HTERT RPE-1 (cell line): Measurements from ENCODE around the gene PRAMEF5.
"Not testable (repeated sequence)": the region's sequence is repeated elsewhere in the genome, so short reads cannot be mapped to it uniquely, and the experiment has no call there.

Experiments
- in situ Hi-C: fragments of 300-500 bp; cut with MboI; formaldehyde crosslinking; loops from 4 replicates; pipeline ENCODE4 v1.14.3; 2020; ENCODE audit warnings: low sequenced_read_pairs

Gene PRAMEF5

DNA sequence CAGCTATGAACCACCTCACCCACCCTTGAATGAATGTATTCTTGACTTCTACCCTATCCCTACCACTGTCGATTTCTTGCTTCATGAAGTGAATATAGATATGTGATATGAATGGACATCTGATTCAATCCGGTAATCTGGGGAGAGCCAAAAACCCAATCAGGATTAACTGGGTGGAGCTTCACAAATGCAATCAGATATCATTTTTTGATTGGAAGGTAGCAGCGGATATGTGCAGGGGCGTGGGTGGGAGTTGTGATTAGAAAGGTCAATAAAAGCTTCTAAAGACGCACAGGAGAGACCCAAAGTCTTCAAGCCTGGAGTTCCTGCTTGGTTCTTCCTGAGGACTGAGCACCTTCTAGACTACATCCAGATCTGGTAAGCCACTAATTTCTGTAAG lies at the start of gene PRAMEF5:
TSS of gene PRAMEF5 (plus strand) at position 301 of the 400 bp plus-strand sequence. CDS start 5,071 bp downstream, outside the sequence.
- in situ Hi-C loops, result not testable (repeated sequence)

DNA sequence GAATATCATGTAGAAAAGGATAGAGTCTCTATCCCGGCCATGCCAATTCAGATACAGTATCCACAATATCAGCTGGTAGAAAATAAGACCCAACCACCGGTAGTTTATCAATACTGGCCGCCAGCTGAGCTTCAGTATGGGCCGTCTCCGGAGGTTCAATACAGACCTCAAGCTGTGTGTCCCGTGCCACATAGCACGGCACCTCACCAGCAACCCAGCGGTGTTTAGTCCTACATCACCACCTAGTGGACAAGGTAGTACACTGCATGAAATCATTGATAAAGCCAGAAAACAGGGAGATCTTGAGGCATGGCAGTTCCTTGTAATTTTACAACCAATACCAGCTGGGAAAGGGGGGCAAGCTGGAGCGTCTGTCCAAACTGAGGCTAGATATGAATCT lies 45.3 kb upstream of the PRAMEF5 start:
- in situ Hi-C loops, result not testable (repeated sequence)

DNA sequence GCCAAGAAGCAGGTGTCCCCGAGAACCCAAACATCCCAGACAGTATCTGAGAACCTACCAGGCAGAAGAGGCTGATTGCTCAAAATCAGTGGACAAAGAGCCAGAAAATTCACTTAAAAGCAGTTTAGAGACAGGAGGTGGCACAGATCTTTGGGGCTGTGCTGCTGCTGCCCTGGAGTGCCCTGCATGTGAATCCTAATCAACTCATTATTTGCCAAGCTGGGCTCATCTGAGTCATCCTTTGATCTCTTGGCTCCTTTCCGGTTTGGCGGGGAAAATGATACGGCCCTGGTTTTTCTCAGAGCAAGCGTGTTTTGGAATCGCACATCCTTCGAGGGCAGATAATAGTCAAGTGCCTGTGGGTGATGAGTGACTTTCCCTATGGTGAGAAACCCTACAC lies 37.4 kb upstream of the PRAMEF5 start:
- in situ Hi-C loops, result not testable (repeated sequence)

DNA sequence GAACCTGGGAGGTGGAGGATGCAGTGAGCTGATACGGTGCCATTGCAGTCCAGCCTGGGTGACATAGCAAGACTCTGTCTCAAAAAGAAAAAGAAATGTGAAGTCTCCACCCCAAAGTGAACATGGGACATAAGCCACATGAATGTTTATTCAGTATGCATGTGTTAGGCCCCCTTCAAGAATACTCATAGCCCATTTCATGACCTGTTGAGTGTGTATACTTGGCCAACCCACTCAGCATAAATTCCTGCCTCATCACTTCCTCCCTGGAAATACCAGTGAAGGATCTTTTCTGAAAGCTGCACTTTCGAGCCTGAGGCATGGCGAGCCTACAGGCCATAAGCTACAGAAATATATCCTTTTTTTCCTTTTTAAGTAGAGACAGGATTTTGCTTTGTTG lies 34.8 kb upstream of the PRAMEF5 start:
- in situ Hi-C loops, result not testable (repeated sequence)

DNA sequence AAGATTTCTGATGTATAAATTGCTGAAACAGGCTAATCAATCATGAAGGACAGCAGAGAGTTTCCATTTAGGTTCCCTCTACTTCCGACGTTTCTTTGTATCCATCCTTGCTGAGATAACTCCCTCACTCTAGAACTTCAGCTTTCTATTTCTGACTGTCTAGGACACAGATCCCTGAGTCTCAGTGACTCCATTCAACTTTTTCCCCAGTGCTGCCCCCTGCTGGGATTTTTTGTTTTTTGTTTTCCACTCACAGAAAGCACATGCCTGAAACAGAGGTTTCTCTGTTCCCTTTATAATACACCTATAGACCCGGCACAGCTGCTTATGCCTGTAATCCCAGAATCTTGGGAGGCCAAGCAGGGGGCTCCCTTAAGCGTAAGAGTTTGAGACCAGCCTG lies 31.2 kb upstream of the PRAMEF5 start:
- in situ Hi-C loops, result not testable (repeated sequence)

DNA sequence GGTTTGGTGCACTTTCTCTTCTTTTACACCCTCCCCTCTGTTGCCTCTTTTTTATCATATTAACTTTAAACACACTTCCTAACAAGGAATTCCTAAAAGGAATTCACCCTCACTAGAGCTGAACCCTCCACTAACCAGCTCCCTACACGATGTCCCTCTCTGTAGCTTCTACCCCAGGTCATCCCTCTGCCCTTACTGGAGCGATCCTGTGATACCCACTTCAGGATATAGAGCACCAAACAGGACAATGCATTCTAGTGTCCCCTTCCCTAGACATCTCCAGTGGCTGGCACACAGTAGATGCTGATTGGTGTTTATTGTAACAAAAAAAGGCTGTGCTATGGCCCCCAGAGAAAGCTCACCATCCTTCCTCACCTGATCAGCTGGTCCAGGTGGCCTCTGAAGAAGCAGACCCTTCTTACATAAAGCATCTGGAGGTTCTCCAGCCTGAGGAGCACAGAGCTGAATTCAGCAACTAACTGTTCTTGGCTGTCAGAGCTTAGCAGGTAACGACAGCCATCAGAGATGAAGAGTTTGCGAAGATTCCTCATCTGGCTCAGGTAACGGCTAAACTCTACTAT lies 29.4 kb upstream of the PRAMEF5 start:
- in situ Hi-C loops, result no loop called here

DNA sequence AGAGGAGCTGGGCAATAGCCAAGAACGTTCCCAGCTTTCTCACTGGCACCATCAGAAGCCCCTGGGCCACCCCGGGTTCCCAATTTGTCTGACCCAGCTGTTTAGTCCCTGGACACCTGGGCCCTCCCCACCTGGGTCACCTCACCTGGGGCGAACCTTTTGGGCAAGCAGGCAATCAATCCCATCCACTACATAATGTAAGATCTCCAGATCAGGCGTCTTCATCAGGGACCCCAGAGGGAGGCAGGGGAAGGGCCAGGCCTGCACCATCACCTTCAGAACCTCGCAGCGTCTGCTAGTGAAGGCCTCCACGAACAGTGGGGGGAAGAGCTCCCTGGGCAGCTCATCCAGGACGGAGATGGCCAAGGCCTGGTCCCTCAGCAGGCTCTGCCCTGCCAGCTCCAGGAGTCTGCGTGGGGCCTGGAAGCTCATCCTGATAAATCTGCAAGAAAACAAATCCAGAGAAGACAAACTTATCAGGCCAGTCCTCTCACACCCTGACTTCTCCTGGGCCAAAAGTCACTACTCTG lies 28.3 kb upstream of the PRAMEF5 start, which contains the start of gene PRAMEF18:
TSS of gene PRAMEF18 (minus strand) at position 480 of the 530 bp plus-strand sequence. CDS start at position 432, 48 bp downstream.
- in situ Hi-C loops, result not testable (repeated sequence)

DNA sequence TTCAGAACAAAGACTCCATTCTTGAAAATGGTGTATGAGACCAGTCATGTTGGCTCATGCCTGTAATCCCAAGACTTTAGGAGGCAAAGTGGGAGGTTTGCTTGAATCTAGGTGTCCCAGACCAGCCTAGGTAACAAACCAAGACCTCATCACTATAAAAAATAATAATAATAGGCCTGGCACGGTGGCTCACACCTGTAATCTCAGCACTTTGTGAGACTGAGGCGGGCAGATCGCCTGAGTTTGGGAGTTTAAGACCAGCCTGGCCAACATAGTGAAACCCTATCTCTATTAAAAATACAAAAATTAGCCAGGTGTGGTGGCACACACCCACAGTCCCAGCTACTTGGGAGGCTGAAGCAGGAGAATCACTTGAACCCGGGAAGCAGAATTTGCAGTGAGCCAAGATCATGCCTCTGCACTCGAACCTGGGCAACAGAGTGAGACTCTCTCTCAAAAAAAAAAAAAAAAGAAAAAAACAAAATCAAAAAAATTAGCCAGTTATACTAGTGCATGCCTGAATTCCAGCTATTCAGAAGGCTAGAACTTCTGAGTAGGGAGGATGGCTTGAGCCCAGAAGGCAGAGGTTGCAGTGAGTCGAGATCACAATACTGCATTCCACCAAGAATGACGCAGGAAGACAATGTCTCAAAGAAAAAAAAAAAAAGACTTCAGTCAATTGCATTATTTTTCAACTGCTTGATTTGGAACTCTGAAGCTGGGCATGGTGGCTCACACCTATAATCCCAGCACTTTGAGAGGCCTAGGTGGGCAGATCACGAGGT lies 26.5 kb upstream of the PRAMEF5 start:
- in situ Hi-C loops, result not testable (repeated sequence)

DNA sequence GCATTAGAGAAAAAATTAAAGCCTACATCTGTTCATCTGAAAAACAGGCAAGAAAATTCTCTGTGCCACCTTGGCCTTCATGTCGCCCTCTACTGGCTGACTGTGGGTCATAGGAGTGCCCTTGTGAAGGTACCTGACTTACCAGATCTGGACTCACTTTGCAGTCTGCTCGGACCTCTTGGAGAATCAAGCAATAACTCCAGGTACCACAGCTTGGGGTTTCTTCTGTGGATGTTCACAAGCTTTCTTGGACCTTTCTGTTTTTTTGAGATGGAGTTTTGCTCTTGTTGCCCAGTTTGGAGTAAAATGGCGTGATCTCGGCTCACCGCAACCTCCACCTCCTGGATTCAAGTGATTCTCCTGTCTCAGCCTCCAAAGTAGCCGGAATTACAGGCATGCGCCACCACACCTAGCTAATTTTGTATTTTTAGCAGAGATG lies 25.6 kb upstream of the PRAMEF5 start:
- in situ Hi-C loops, result no loop called here

DNA sequence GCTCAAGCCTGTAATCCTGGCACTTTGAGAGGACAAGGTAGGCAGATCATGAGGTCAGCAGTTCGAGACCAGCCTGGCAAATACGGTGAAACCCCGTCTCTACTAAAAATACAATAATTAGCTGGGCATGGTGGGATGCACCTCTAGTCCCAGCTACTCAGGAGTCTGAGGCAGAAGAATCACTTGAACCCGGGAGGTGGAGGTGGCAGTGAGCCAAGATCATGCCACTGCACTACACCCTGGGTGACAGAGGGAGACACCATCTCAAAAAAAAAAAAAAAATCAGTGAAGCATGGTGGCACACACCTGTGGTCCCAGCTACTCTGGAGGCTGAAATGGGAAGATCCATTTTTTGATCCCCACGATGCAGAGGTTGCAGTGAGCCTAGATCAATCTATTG lies 23.9 kb upstream of the PRAMEF5 start:
- in situ Hi-C loops, result not testable (repeated sequence)

DNA sequence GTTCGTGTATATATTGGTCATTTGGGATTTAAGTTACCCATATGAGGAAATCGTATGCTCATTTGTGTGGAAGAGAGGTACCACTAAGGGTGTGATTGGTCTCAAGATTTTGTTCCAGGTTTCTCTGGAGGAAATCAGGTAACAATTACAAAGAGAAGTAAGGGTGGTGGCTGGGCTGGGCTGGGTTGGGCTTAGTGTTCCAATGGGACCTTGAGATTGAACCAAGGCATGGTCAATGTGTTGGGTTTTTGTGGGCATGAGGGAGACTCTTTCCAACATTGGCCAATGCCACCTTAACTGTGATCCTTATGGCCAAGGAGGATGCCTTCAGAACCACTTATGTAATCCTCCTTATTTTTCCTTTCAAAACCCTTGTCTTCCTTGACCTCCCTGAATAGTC lies 23.4 kb upstream of the PRAMEF5 start:
- in situ Hi-C loops, result not testable (repeated sequence)

DNA sequence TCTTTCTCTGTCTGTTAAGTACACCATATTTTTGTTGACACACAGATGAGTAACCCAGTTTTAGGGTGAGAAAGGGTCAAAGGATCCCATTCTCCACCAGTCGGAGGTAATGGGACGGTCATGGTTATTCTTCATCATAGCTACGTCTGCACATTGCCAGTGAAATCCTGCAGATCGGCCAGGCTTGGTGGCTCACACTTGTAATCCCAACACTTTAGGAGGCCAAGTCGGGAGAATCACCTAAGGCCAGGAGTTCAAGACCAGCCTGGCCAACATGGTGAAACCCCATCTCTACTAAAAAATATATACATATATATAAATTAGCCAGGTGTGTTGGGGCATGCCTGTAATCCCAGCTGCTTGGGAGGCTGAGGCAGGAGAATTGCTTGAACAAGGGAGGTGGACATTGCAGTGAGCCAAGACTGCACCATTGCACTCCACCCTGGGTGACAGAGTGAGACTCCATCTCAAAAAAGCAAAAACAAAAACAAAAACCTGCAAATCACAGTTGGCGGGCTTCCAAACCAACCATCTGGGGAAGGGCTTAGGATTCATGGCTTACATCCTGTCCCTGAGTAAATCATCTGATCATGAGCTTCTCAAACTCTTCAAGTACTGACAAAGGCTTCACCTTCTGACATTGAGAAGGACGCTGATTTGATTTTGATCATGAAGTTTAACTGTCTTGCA lies 22.8 kb upstream of the PRAMEF5 start:
- in situ Hi-C loops, result not testable (repeated sequence)

DNA sequence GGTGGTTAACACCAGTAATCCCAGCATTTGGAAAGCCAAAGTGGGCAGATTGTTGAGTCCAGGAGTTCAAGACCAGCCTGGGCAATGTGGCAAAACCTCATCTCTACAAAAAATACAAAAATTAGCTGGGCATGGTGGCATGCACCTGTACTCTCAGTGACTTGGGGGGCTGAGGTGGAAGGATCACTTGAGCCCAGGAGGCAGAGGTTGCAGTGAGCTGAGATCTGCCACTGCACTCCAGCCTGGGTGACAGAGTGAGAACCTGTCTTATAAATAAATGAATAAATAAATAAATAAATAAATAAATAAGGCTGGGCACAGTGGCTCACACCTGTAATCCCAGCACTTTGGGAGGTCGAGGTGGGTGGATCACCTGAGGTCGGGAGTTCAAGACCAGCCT lies 21.9 kb upstream of the PRAMEF5 start:
- in situ Hi-C loops, result not testable (repeated sequence)

DNA sequence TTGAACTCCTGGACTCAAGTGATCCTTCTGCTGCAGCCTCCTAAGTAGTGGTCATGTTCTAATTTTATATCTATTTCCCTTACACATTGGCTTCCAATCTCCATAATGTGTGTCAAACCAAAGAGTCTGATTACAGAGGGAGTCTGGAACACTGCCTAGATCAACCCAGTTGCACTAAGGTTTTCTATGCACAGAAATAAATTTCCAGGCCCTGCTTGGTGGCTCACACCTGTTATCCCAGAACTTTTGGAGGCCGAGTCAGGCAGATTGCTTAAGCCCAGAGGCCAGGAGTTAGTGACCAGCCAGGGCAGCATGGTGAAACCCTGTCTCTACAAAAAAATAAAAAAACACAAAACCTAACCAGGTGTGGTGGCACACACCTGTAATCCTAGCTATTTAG lies 19.9 kb upstream of the PRAMEF5 start:
- in situ Hi-C loops, result not testable (repeated sequence)

DNA sequence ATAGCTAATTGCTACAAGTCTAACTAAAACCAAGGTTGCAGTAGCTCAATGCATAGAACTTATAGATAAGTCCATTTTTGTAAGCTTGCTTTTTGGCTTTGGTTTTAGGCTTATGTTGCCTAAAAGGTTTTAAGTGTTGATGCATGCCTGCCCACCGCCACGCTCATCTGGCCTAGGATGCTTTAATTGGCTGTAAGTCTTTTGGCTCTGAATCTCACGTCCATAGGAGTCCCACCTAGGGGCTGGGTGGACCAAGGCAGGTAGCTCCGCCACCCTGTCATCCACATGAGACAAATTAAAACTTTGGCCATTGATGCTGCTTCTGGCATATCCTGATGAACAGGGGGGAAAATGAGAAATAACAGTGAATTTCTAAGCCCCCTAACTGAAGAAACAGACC lies 16.4 kb upstream of the PRAMEF5 start:
- in situ Hi-C loops, result not testable (repeated sequence)

DNA sequence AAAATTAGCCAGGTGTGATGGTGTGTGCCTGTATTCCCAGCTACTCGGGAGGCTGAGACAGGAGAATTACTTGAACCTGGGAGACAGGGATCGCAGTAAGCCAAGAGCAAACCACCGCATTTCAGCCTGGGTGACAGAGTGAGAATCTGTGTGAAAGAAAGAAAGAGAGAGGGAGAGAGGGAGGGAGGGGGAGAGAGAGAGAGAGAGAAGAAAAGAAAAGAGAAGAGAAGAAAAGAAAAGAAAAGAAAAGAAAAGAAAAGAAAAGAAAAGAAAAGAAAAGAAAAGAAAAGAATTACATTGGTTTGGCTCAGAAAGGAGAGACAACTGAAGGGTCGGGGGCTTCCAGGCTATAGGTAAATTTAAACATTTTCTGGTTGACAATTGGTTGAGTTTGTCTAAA lies 14.4 kb upstream of the PRAMEF5 start:
- in situ Hi-C loops, result not testable (repeated sequence)

DNA sequence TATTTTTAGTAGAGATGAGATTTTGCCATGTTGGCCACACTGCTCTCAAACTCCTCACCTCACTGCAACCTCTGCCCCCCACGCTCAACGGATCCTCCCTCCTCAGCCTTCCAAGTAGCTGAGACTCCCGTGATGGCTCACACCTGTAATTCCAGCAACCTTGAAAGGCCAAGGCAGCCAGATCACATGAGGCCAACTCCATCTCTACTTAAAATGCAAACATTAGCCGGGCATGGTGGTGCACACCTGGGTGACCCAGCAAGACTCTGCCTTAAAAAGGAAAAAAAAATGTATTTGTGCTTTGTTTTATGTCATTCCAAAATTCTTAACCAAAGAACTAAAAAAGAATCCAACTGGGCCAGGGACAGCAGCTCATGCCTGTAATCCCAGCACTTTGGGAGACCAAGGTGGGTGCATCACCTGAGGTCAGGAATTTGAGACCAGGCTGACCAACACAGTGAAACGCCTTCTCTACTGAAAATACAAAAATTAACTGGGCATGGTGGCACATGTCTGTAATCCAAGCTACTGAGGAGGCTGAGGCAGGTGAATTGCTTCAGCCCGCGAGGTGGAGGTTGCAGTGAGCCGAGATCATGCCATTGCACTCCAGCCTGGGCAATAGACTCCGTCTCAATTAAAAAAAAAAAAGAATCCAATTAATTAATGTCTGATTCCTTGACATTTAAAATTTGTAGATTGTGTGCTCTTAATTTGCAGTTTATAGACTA lies 10.3 kb upstream of the PRAMEF5 start:
- in situ Hi-C loops, result not testable (repeated sequence)

DNA sequence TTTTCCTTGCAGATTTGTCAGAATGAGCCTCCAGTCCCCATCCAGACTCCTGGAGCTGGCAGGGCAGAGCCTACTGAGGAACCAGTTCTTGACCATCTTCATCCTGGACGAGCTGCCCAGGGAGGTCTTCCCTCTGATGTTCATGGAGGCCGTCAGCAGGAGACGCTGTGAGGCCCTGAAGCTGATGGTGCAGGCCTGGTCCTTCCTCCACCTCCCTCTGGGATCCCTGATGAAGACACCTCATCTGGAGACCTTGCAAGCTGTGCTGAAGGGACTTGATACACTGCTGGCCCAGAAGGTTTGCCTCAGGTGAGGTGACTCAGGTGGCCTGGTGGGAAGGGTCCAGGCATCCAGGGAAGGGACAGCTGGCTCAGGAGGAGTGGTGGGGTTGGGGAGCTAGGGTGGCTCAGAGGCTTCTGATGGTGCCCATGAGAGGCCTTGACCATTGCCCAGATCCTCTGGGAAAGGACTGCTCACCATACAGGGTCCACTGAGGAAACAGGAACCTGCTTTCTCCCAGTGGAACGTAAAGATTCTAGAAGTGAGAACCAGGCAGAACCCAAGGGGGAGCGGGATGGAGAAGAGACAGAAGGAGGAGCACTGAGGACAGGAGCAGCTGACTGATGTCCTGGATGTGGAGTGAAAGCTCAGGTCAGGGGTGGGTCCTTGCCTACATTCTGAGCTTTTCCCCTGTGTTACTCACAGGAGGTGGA lies 8.0 kb upstream of the PRAMEF5 start:
- in situ Hi-C loops, result not testable (repeated sequence)

DNA sequence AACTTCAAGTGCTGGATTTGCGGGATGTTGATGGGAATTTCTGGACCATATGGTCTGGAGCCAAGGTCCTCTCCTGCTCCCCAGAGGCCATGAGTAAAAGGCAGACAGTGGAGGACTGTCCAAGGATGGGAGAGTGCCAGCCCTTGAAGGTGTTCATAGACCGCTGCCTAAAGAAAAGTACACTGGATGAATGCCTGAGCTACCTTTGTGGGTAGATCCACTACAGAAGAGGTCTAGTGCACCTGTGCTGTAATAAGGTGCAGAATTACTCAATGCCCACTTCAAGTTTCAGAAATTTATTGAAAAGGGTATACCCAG lies 7.5 kb upstream of the PRAMEF5 start:
- in situ Hi-C loops, result not testable (repeated sequence)

DNA sequence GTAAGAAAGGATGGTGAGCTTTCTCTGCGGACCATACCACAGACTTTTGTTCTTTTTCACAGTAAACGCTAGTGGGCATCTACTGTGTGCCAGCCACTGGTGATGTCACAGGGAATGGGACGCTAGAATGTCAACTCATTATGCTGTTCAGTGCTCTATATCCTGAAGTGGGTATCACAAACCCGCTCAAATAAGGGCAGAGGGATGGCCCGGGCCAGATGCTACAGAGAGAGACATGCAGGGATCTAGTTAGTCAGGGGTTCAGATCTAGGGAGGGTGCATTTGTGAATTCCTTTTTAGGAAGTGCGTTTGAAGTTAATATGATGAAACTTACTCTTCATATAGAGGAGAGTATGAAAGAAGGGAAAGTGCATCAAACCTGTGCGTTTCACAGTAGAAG lies 6.9 kb upstream of the PRAMEF5 start:
- in situ Hi-C loops, result not testable (repeated sequence)
